ENCODE measurements around the gene NTF4. TPM values are rescaled to one million over a fixed set of nuclear protein-coding genes. Genes with fewer than 3 reads are reported as not detected.
"Not testable (repeated sequence)": the region's sequence is repeated elsewhere in the genome, so short reads cannot be mapped to it uniquely, and the experiment has no call there.

NTF4 gene
- total and polyA plus RNA-seq, 2 of the 4 experiments (the other 2 are of a cell fraction), result 0.09 to 0.18 TPM

GRCh38 chr19:49018388-49019241 is 46.0 kb downstream of the NTF4 start:
- intact Hi-C loops (cut with micrococcal nuclease), result not testable (repeated sequence)

More at GRCh38 chr19:49018388-49019241, 46.0 kb downstream of the NTF4 start:
- H2BK120ac ChIP-seq (ENCODE audit: low read depth, low read length), result 0 out of 2 replicates have a peak overlapping the region, but pooled peaks have one; percentile 64
- peak overlapping the region; percentile 37; the same call in 1 of the 2 replicates for H4K91ac ChIP-seq (ENCODE audit: insufficient read depth, low read depth, low read length)
- H4K5ac ChIP-seq (ENCODE audit: low read depth, low read length); in situ Hi-C loops (cut with MboI; ENCODE audit: low sequenced_read_pairs); H3K56ac ChIP-seq (ENCODE audit: extremely low read depth, insufficient read depth, low read length); H3K79me1 ChIP-seq (ENCODE audit: low read depth in 1 of 2, low read length in 2 of 2); H2BK20ac ChIP-seq (ENCODE audit: low read depth, low read length); POLR2A ChIA-PET (ENCODE audit: unreplicated experiment); H3K27me3 ChIP-seq (ENCODE audit: control insufficient read depth, insufficient read depth, low read length); ATAC-seq (ENCODE audit: low read depth); H3K27ac ChIP-seq (ENCODE audit: insufficient read depth, low read length); H3K4me1 ChIP-seq (ENCODE audit: control insufficient read depth, insufficient read depth, low read length); H3K9me3 ChIP-seq (ENCODE audit: control insufficient read depth, insufficient read depth, low read length); H4K20me1 ChIP-seq (ENCODE audit: insufficient read depth, low read length); DNase-seq; H2BK5ac ChIP-seq (ENCODE audit: low read depth, low read length, poor library complexity, severe bottlenecking); dilution Hi-C loops (cut with HindIII; ENCODE audit: low sequenced_read_pairs, unreplicated experiment); H3K18ac ChIP-seq (ENCODE audit: low read depth, low read length); H3K9me1 ChIP-seq (ENCODE audit: insufficient read depth, low read length); H2AK9ac ChIP-seq (replicated peaks; ENCODE audit: low read depth, low read length, poor library complexity); BruUV-seq (replicated peaks): not testable (repeated sequence)
- H3K14ac ChIP-seq (replicated peaks; ENCODE audit: low read depth, low read length), result peak overlapping the region; percentile 91
- CTCF ChIA-PET, result interaction anchor here (0.6 to 1.6 kb wide), 5 partner anchors 19 to 119 kb away, joined by 3 to 5 read pairs (median 4); partner anchors contain the start of genes GYS1, NUCB1 and RUVBL2
- 0 out of 2 replicates have a peak overlapping the region, but pooled peaks have one; percentile 35 for H3K4ac ChIP-seq (ENCODE audit: low read depth, low read length)
- H2AK5ac ChIP-seq (ENCODE audit: low read depth, low read length), result peak overlapping the region; percentile 73
- peak overlapping the region in 1 of 2 experiments; percentile 67; a peak in 1 of 4 replicates for H4K8ac ChIP-seq (ENCODE audit: low read depth in 2 of 2, low read length in 2 of 2)
- peak overlapping the region; percentile 32; the same call in 1 of the 2 replicates for H3K4me3 ChIP-seq (ENCODE audit: insufficient read depth, low read depth, low read length)
- H3K36me3 ChIP-seq (ENCODE audit: control insufficient read depth, insufficient read depth, low read length), result peaks cover 22% of the 10 kb centered on the region
- peak overlapping the region; percentile 93 for H3K4me2 ChIP-seq (ENCODE audit: low read depth, low read length)
- peak overlapping the region; percentile 34; the same call in 1 of the 2 replicates for H3K9ac ChIP-seq (ENCODE audit: low read depth, low read length)
- peak overlapping the region; percentile 13; the same call in 1 of the 3 replicates for H2BK15ac ChIP-seq (ENCODE audit: low read depth, low read length)
- 30% methylated on average over 16 of the region's 50 CpGs; no CpG with 5 or more reads in 1 of the 2 experiments for WGBS, 2 experiments (ENCODE audit: extremely low coverage in 2 of 2, insufficient read length in 1 of 2)
- peak overlapping the region; percentile 59; the same call in 1 of the 2 replicates for H3K23ac ChIP-seq (ENCODE audit: low read depth, low read length)
- H2AFZ ChIP-seq (replicated peaks; ENCODE audit: low read length, poor library complexity), result peak overlapping the region; percentile 72
